ENCODE measurements around the gene TUBB2A. TPM values are rescaled to one million over a fixed set of nuclear protein-coding genes. Genes with fewer than 3 reads are reported as not detected.
A peak's percentile ranks its signal among the peaks of the same experiment; 100 is the strongest.

The TUBB2A gene
- total RNA-seq, 2 donors from 2014 or later, result 30.8 to 70.4 TPM

DNA sequence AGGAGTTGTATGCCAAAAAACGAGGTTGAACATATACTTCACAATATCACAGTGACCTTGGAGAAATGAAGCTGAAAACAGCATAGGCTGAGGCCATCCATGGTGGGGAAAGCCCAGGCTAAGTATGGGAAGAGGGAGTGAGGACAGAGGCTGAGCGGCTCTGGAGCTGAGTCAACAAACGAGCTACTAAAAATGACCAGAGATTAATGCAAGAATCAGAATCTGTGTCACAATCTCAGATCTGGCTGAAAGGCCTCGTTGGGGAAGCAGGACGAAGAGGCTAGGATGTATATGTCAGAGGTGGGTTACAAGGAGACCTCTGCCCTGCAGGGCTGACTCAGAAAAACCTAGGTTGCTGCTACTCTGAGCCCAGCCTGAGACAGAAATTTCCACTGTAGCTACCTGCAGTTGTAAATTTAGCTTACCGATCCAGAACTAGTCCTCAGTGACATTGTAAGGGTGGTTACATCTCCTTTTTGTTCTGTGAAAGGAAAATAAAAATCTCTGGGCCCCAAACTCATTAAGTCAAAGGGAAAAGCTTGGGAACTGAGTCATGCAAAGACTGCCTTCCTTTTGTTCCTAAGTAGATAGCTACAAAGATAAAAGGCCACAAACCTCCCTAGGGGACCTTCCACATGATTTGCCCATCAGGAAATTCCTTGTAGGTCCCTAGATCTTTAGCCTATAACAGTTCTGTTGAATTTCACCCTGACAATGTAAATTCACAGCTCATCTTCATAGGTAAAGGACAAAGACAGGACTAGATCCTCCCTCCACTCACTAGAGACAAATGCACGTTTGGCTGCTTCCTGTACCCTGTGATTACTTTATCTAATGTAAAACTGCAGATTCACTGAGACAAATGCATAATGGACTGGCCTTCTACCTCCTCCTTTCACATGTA, 8.5 kb upstream of the TUBB2A start:
- ATAC-seq (ENCODE audit: insufficient number of reproducible peaks, low FRiP score, low read depth), result no peak

DNA sequence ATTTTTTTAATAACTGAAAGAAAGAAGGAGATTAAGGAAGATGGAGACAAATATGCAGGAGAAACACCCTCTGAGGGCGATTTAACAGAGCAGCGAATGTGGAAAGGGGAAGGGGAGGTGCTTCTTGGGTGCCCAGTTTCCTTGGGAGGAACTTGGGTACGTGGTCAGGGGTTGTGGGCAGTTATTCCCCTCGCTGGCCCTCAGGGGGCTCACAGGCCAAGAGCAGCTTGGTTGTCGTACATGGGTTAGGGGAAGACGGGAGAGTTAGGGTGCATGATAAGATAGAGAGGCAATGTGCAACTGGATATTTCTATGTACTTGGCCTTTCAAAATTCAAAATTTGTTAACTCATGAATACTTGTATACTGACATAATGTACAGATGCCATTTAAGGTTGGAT, 7.0 kb upstream of the TUBB2A start:
- TF ChIP-seq, protein P1, sequence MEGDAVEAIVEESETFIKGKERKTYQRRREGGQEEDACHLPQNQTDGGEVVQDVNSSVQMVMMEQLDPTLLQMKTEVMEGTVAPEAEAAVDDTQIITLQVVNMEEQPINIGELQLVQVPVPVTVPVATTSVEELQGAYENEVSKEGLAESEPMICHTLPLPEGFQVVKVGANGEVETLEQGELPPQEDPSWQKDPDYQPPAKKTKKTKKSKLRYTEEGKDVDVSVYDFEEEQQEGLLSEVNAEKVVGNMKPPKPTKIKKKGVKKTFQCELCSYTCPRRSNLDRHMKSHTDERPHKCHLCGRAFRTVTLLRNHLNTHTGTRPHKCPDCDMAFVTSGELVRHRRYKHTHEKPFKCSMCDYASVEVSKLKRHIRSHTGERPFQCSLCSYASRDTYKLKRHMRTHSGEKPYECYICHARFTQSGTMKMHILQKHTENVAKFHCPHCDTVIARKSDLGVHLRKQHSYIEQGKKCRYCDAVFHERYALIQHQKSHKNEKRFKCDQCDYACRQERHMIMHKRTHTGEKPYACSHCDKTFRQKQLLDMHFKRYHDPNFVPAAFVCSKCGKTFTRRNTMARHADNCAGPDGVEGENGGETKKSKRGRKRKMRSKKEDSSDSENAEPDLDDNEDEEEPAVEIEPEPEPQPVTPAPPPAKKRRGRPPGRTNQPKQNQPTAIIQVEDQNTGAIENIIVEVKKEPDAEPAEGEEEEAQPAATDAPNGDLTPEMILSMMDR (IDR thresholded peaks at IDR 0.05), result no peak
- ATAC-seq (ENCODE audit: insufficient number of reproducible peaks, low FRiP score, low read depth), result no peak

More for the DNA sequence above, 8.5 kb upstream of the TUBB2A start:
- DNase-seq (ENCODE audit: low spot score), result no peak
- Histone ChIP-seq H3K36me3 (no peaks in the 10 kb centered on the region), H3K9me3 (no peaks in the 10 kb centered on the region), H3K4me1 (ENCODE audit: control insufficient read depth in 1 of 2, low read depth in 2 of 2) (peaks cover 4 to 5% of the 10 kb centered on the region in 2 donors), H3K27ac (no peak overlapping the region), H3K27me3 (replicated peaks; ENCODE audit: insufficient read depth) (no peaks in the 10 kb centered on the region), H3K4me3 (no peak overlapping the region)
- TF ChIP-seq, protein P1 (IDR thresholded peaks at IDR 0.05), result no peak

DNA sequence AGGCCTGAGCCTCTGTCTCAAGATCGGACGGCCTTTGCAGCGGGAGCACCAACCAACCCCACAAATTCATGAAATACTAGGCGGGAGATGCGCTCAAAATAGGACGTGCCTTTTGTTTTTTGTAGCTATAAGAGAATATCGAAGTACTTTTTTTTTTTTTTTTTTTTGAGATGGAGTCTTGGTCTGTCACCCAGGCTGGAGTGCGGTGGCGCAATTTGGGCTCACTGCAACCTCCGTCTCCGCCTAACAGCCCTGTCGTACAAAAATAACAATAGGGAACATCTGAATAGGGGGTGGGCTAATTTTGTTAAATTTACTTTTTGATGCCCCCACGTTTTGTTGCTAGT, 5.9 kb upstream of the TUBB2A start:
- peak overlapping the region; percentile 94 for H3K27ac ChIP-seq

More for the DNA sequence above, 7.0 kb upstream of the TUBB2A start:
- no peaks in the 10 kb centered on the region for H3K27me3 ChIP-seq (replicated peaks; ENCODE audit: insufficient read depth)
- no peak overlapping the region for H3K4me3 ChIP-seq
- H3K4me1 ChIP-seq (ENCODE audit: control insufficient read depth in 1 of 2, low read depth in 2 of 2), result peaks cover 4 to 5% of the 10 kb centered on the region in 2 donors
- no peak for DNase-seq (ENCODE audit: low spot score)
- H3K9me3 ChIP-seq, result no peaks in the 10 kb centered on the region
- H3K36me3 ChIP-seq, result no peaks in the 10 kb centered on the region
- H3K27ac ChIP-seq, result no peak overlapping the region

DNA sequence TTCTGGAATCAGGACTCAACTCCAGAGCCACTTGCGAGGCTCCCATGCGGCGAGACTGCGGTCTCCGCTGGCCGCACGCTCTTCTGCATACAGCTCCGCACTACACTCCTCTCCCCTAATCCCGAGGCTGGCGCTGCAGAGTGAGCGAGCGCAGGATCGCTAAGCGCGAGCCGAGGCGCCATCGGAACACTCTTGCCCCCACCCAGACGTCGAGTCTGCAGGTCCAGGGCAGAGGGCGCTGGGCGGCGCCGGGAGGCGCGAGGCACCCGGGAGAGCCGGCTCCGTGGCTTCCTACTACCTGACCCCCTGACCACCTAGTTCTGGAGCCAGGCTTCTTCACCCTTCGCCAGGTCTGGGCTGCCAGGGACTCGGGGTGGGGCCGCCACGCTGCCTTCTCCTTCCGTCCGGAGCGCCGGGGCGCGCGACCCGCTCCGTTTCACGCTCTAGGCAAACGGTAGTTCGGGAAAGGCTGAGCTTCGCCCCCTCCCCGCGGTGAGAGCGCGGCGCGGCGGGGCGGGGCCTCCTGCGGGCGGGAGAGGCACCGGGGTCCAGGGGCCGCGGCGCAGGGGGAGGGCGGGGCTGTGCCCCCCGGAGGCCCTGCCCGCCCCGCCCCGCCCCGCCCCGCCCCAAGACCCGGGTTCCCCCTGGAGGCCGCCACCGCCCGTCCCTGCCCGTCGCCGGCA, 5.4 kb upstream of the TUBB2A start:
- TF ChIP-seq, protein P1 (IDR thresholded peaks at IDR 0.05), result peak; percentile 28
- Histone ChIP-seq H3K27me3 (replicated peaks; ENCODE audit: insufficient read depth) (no peaks in the 10 kb centered on the region), H3K9me3 (no peaks in the 10 kb centered on the region), H3K27ac (peak overlapping the region; percentile 94), H3K4me1 (ENCODE audit: control insufficient read depth in 1 of 2, low read depth in 2 of 2) (peaks cover 4 to 11% of the 10 kb centered on the region in 2 donors), H3K4me3 (peak overlapping the region; percentile 94), H3K36me3 (no peaks in the 10 kb centered on the region)
- ATAC-seq (ENCODE audit: insufficient number of reproducible peaks, low FRiP score, low read depth) (peak; percentile 31), DNase-seq (ENCODE audit: low spot score) (no peak)

More for the DNA sequence above, 5.9 kb upstream of the TUBB2A start:
- Histone ChIP-seq H3K9me3 (no peaks in the 10 kb centered on the region), H3K4me1 (ENCODE audit: control insufficient read depth in 1 of 2, low read depth in 2 of 2) (peaks cover 4 to 11% of the 10 kb centered on the region in 2 donors), H3K27me3 (replicated peaks; ENCODE audit: insufficient read depth) (no peaks in the 10 kb centered on the region), H3K4me3 (peak overlapping the region; percentile 94), H3K36me3 (no peaks in the 10 kb centered on the region)
- TF ChIP-seq, protein P1 (IDR thresholded peaks at IDR 0.05), result no peak
- ATAC-seq (ENCODE audit: insufficient number of reproducible peaks, low FRiP score, low read depth), result no peak
- DNase-seq (ENCODE audit: low spot score), result no peak

DNA sequence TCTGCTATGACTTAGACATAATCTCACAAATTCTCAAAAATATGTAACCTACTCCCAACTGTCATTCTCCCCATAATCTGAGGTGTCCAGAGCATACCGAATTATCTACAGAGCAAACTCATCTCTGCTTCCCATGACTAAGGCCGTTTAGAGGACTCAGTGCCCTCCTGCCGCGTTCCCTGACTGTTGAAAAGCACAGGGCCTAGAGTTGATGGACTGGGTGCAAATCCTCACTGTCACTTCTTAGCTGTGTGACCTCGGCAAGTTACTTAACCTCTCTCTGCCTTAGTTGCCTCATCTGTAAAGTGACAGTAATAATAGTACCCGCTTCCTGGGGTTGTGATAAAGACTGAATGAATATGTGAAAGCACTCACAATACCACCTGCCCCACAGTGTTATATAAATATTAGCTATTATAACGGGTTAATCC, 4.7 kb upstream of the TUBB2A start:
- no peaks in the 10 kb centered on the region for H3K27me3 ChIP-seq (replicated peaks; ENCODE audit: insufficient read depth)
- TF ChIP-seq, protein P1 (IDR thresholded peaks at IDR 0.05), result no peak
- peak overlapping the region; percentile 94 for H3K27ac ChIP-seq
- no peaks in the 10 kb centered on the region for H3K9me3 ChIP-seq
- peaks cover 4 to 11% of the 10 kb centered on the region in 2 donors for H3K4me1 ChIP-seq (ENCODE audit: control insufficient read depth in 1 of 2, low read depth in 2 of 2)
- DNase-seq (ENCODE audit: low spot score) (no peak), ATAC-seq (ENCODE audit: insufficient number of reproducible peaks, low FRiP score, low read depth) (no peak)
- peak overlapping the region; percentile 94 for H3K4me3 ChIP-seq
- no peaks in the 10 kb centered on the region for H3K36me3 ChIP-seq
